Superior temporal gyrus (tissue), 1 donor: Measurements from ENCODE around the gene RABL2B.
"Not testable (repeated sequence)": the region's sequence is repeated elsewhere in the genome, so short reads cannot be mapped to it uniquely, and the experiment has no call there.

Source experiments
- DNase-seq: peaks from one replicate; pipeline ENCODE4 v3.0.0-alpha.2; 2016; ENCODE audit errors: extremely low spot score

RABL2B gene

DNA sequence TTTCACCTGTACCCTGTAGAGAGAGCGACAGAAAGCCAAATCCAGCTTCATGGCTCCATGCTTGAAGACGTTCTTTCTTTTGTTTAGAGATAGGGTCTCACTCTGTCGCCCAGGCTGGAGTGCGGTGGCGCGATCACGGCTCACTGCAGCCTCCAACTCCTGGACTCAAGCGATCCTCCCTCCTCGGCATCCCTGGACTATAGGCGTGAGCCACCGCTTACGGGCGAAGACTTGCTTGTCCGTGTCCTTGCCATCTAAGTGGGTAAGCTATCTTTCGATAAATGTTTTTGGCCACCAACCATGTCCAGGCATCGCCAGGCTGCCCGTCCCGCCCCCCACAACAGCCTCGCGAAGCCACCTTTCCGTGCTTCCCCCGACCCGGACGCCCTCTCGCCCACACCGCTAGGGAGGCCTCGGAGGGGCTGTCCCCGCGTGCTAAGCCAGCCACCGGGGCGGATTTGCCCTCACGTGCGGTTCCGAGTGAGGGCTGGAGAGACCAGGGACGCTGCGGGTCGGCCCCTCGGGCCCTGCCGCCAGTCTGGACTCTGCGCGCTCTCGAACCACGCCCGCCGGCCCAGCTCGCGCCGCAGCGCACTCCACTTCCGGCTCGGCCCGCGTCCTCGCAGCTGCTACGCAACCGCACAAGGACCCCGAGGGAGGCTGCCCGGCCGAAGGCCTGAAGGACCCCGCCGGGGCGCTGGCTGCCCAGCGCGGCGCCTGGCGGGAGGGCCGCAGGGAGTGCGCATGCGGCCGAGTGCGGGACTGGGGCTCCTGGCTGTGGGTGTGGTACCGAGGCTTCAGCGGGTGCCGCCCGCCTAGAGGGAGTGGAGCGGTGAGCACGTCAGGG is at the start of gene RABL2B:
Gene RABL2B, minus strand, starts transcription at position 604 of the 847 bp plus-strand sequence. CDS start 1,342 bp downstream, outside the sequence.
- peak; percentile 83 for DNase-seq

DNA sequence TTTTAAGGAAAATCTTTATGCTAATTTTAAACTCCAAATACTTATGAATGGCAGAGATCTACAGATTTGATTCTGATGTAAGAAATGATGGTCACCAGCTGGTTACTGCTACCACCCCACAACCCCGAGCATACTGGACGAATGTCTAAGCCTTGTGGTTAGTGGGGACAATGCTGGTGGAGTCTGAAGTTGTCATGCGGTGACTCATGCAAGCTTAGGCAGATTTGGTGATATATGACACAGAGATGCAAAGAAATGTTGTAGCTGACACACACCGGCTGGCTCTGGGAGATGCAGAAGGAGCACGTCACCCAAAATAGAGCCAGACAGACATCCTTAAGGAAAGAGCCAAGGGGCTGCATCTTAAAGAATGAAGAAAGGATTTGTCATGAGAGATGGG is 3.5 kb upstream of the RABL2B start:
- not testable (repeated sequence) for DNase-seq

DNA sequence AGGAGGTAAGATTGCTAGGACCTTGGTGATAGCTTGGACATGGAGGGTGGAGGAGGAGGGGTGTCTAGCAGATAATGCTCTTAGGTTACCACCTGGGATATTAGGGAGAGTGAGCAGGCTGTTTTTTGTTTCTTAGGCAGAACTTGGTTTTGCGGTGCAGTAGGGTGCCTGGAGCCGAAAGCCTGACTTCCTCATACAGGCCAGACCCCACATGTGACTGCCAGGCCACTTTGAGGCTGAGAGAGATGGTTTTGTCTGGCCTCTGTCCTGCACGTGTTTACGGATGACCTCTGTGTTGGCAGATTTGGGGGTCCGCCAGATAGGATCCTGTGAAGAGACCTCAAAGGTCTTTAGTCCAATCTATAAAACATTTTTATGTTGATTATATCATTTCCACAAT is 1.9 kb upstream of the RABL2B start:
- not testable (repeated sequence) for DNase-seq

DNA sequence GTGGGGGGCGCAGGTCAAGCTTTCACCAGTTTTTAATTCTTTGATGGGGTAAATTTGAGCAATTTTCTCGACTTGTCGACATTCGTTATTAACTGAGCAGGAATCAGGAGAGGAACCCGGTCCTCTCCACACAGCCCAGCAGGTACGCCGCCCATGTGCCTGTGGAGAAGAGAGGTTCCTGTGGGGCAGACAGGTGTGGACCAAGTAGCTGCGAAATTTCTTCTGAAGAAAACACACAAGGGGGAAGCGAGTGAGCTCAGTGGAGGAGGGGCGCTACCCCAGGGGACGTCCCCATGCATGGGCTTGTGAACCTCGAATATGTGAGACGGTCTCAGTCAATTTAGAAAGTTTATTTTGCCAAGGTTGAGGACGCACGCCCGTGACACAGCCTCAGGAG is 442 bp upstream of the RABL2B start:
- DNase-seq = not testable (repeated sequence)

DNA sequence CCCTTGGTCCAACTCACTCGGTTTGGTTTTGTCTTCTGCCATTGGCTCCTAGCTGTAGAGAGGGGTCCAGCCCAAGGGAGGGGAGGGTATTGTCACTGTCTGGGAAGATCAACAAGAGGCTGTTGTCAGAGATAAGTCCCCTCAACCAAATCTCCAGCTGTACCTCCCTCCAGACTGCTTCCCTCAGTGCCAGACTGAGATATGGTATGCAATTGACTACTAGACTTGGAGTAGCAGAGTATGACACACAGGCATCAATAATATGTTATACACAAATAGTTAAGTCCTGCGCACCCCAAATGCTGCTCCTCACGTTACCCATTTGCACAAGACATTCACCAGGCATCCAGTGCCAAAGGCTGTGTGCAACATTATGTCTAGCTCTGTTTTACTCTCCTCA is 1.2 kb downstream of the RABL2B start:
- DNase-seq = not testable (repeated sequence)

DNA sequence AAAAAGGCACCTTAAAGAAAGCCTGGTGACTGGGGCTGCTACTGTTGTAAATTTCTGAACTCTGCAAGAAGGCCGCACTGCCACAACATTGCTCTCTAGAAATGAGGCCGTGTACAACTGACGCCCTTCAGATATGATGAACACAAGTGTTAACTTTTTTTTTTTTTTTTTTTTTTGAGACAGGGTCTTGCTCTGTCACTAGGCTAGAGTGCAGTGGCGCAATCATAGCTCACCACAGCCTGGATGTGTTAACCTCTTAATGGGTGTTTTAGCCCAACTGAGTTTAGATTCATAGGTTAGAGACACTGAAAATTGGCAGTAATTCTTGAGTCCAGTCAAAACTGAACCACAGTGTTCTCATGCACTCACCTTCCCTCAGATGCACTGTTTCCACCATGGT is 3.2 kb downstream of the RABL2B start:
- not testable (repeated sequence) for DNase-seq

DNA sequence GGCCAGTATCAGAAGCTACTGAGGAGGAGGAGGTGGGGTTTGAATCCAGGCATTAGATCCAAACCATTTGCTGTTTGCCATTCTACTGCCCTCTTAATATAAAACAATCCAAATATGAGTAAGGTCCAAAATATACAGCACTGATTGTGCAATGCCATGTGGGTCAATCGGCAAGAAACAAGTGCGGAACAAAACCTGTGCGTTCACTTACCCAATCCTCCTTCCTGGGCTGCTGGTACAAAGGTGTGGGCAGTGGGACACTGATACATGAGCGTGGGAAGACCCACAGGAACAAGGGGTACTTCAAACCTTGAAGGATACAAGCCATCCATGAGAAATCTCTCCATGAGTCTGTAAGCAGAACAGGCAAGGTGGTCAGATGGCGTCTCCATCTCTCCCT is 5.8 kb downstream of the RABL2B start:
- DNase-seq = not testable (repeated sequence)

DNA sequence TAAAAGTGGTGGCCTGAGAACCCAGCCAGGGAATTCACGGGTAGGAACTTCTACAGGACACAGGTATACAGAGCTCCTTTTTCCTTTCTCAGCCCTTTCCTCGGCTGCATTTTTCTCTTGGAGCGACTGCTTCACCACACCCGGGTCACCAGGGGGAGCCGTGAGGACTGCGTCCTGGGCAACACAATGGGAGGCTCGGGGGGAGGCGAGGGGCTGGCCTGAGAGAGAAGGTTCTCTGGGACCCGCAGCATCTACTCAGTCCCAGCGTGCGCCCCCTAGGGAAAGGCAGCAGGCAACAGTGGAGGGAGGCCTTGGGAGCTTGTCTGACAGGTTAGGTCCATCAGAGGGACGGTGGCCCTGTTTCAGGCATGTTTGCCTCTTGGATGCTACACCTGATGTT is 8.3 kb downstream of the RABL2B start:
- peak; percentile 7 for DNase-seq

DNA sequence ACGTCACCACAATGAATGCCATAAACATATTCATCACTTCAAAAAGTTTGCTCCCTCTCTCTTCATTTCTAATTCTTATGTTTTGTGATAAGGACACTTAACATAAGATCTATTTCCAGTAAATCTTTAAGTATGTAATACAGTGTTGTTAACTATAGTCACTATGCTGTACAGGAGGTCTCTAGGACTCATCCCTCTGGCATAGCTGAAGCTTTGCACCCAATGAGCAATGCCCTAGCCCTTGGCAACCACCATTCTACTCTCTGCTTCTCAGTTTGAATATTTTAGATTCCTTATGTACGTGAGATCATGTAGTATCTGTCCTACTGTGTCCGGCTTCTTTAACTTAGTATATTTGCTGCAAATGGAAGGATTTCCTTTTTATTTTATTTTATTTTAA is 19.1 kb downstream of the RABL2B start:
- not testable (repeated sequence) for DNase-seq

DNA sequence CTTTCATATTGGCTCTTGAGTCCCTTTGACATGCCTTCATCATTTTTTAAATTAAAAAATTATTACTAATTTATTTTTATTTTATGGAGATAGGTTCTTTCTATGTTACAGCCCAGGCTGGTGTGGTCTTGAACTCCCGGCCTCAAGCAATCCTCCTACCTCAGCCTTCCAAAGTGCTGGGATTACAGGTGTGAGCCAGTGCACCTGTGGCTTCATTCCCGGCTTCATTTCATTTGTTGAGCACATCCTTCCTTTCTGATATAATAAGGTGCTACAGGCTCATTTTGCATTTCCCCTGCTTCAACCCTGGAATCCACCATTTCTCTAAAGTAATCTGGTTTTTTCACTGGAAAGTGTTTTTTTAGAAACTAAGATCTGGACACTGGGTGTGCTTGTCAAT is 21.6 kb downstream of the RABL2B start:
- not testable (repeated sequence) for DNase-seq

DNA sequence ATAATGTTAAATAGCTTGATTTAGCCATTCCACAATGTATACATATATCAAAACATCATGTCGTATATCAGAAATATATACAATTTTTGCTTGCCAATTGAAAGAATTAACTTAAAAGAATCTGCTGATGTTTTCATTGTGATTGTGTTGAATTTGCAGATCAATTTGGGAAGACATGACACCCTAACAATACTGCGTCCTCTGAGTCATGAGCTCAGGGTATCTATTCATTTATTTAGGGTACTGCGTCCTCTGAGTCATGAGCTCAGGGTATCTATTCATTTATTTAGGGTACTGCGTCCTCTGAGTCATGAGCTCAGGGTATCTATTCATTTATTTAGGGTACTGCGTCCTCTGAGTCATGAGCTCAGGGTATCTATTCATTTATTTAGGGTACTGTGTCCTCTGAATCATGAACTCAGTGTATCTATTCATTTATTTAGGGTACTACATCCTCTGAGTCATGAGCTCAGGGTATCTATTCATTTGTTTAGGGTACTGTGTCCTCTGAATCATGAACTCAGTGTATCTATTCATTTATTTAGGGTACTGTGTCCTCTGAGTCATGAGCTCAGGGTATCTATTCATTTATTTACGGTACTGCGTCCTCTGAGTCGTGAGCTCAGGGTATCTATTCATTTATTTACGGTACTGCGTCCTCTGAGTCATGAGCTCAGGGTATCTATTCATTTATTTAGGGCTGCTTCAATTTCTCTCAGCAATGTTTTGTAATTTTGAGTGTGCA is 23.7 kb downstream of the RABL2B start:
- not testable (repeated sequence) for DNase-seq

DNA sequence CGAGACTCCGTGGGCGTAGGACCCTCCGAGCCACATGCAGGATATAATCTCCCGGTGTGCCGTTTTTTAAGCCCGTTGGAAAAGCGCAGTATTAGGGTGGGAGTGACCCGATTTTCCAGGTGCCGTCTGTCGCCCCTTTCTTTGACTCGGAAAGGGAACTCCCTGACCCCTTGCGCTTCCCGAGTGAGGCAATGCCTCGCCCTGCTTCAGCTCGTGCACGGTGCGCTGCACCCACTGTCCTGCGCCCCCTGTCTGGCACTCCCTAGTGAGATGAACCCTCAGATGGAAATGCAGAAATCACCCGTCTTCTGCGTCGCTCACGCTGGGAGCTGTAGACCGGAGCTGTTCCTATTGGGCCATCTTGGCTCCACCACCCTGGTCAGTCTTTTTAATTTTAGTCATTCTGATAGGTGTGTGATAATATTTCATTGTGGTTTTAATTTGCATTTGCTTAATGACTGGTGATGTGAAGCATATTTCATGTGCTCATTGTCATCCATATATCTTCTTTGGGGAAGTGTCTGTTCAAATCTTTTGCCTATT is 26.4 kb downstream of the RABL2B start:
- DNase-seq = peak; percentile 14

DNA sequence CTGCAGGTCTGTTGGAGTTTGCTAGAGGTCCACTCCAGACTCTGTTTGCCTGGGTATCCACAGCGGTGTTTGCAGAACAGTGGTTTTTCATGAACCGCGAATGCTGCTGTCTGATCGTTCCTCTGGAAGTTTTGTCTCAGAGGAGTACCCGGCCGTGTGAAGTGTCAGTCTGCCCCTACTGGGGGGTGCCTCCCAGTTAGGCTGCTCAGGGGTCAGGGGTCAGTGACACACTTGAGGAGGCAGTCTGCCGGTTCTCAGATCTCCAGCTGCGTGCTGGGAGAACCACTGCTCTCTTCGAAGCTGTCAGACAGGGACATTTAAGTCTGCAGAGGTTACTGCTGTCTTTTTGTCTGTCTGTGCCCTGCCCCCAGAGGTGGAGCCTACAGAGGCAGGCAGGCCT is 27.0 kb downstream of the RABL2B start:
- DNase-seq = not testable (repeated sequence)

DNA sequence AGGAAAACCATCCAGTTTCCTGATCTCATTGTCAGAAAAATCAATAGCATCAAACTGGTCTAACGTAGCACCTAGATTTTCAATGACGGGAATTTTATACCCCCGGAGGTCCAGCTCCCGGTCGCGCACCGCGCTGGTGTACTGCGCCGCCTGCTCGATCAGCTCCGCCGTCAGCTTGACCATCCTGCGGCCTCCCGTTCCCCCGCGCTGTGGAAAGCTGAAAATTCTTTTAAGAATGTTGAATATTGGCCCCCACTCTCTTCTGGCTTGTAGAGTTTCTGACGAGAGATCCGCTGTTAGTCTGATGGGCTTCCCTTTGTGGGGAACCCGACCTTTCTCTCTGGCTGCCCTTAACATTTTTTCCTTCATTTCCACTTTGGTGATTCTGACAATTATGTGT is 28.2 kb downstream of the RABL2B start:
- DNase-seq = not testable (repeated sequence)

DNA sequence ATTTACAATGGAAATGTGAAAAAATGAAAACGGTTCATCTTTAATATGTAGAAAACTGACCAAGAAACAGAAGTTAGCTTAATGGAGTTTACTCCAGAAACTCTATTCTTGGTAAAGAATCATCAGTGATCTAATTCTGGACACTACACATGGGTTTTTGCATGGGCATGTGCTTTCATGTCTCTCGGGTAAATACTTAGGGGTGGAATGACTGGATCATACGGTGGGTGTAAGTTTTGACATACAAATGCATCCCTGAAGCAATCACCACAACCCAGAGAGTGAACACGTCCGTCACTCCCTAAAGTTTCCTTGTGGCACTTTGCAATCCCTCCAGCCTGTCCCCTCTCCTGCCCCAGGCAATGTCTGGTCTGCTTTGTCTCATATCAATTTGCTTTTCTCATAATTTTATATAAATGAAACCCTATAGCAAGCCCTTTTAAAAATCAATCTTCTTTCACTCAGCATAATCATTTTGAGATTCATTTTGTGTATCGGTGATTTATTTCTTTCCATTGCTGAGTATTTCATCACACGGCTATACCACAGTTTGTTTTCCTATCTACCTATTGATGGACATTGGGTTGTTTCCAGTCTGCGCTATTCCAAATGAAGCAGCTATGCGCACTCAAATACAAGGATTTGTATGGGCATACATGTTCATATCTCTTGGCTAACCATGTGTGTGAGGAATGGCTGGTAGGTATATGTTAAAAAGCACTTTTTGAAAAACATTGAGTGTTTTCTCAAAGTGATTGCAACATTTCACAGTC is 33.9 kb downstream of the RABL2B start:
- DNase-seq = not testable (repeated sequence)

DNA sequence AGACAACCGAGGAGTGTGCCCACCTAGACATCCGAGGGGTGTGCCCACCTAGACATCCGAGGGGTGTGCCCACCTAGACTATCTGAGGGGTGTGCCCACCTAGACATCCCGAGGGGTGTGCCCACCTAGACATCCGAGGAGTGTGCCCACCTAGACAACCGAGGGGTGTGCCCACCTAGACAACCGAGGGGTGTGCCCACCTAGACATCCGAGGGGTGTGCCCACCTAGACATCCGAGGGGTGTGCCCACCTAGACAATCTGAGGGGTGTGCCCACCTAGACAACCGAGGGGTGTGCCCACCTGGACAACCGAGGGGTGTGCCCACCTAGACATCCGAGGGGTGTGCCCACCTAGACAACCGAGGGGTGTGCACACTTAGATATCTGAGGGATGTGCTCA is 34.8 kb downstream of the RABL2B start:
- not testable (repeated sequence) for DNase-seq

DNA sequence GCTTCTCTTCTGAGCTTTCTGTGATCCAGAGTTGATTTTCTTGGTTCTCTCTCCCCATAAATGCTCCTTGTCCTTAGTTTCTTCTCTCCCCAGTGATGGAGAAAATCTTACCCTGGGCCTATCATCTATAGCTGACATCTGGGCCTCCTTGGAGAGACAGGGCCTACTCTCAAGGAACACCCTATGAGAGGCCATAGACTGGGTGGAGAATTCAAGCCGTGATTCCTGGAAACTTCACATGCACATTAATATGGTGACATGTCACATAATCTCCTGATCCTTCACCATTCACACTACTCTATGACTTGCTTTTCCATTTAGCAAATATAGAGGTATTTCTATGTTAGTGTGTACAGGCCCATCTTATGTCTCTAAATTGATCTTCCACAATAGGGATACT is 35.9 kb downstream of the RABL2B start:
- DNase-seq = not testable (repeated sequence)

DNA sequence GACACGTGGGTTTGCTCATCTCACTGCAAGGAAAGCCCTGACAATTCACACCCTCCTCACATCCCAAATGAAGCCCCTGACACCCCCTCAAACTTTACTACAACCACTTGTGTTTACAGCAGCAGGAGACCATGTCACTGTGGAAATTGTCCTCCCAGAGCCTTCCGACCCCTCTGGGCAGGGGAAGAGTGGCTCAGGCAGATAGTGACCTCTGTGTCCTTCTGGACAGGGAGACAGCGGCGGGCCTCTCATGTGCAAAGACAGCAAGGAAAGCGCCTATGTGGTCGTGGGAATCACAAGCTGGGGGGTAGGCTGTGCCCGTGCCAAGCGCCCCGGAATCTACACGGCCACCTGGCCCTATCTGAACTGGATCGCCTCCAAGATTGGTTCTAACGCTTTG is 39.0 kb downstream of the RABL2B start:
- DNase-seq = not testable (repeated sequence)

DNA sequence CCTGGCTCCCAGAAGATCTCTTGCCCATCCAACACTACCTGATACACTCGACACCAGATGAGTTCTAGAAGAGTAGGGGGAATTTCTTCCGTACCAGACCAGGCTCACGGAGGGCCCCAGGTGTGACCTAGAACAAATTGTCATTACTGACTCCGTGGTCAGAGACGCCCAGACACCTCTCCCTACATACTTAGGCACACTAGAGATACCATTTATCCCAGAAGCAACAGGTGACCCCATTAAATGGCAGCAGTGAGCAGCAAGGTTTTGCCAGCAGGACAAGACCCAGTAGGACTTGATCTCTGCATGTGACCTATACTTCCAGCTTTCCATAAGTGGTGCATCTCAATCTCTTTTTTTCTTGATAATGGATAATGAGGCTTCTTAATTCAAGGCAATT is 42.7 kb downstream of the RABL2B start:
- not testable (repeated sequence) for DNase-seq

DNA sequence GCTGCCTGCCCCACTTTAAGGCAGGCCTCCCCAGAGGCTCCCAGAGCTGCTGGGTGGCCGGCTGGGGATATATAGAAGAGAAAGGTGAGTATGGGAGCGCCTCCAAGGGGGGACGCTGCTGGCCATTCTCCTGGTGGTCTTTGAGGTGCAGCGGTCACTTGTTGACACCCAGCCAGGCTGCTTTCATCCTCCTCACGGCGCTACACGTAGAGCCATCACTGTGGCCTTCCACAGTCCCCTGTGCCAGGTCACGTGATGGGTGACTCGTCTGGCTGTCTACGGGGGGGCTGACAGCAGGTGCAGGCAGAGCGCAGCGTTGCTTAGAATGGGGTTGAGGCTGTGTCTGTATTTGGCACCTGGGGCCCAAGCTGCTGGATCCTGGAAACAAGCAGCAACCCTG is 43.5 kb downstream of the RABL2B start:
- DNase-seq = peak; percentile 4

DNA sequence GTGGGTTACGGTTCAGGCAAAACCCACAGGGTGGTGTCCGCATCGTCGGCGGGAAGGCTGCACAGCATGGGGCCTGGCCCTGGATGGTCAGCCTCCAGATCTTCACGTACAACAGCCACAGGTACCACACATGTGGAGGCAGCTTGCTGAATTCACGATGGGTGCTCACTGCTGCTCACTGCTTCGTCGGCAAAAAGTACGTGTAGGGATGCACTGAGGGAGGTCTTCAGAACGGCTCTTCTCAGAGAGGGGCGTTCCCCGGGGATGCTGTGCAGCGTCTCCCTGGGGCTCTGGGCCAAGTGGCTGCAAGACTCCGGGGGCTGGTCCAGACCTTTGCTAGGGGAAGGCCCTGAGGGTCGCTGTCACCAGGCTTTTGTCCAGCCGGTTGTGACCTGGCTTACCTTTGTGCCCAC is 44.2 kb downstream of the RABL2B start:
- DNase-seq = no peak
